Parathyroid adenoma (tissue), 2 donors: ENCODE results near the gene PAX7.

Experiments
- H2AFZ ChIP-seq: fragments of 300-600 bp; sonication (generic); one replicate; pipeline ENCODE4 v1.7.0; 2017; ENCODE audit warnings: antibody characterized with exemption, mild to moderate bottlenecking
- H3K27ac ChIP-seq: fragments of 300-600 bp; sonication (generic); one replicate; pipeline ENCODE4 v1.7.0; 2017
- H3K27me3 ChIP-seq: fragments of 300-600 bp; sonication (generic); one replicate; pipeline ENCODE4 v1.7.0; 2017; ENCODE audit warnings: low read length; ENCODE audit not compliant: control insufficient read depth, insufficient read depth
- H3K36me3 ChIP-seq: fragments of 300-600 bp; sonication (generic); one replicate; pipeline ENCODE4 v1.7.0; 2017; ENCODE audit warnings: low read length; ENCODE audit not compliant: control insufficient read depth, insufficient read depth
- H3K4me1 ChIP-seq: fragments of 300-600 bp; sonication (generic); one replicate; pipeline ENCODE4 v1.7.0; 2017; ENCODE audit warnings: control low read depth
- H3K4me2 ChIP-seq: fragments of 300-600 bp; sonication (generic); one replicate; pipeline ENCODE4 v1.7.0; 2017; ENCODE audit warnings: low read length
- H3K4me3 ChIP-seq: fragments of 300-600 bp; sonication (generic); one replicate; pipeline ENCODE4 v1.7.0; 2017; ENCODE audit warnings: low read depth, low read length
- H3K79me2 ChIP-seq: fragments of 300-600 bp; sonication (generic); one replicate; pipeline ENCODE4 v1.7.0; 2017; ENCODE audit warnings: control low read depth
- H3K9ac ChIP-seq: fragments of 300-600 bp; sonication (generic); one replicate; pipeline ENCODE4 v1.7.0; 2017; ENCODE audit warnings: mild to moderate bottlenecking
- H3K9me3 ChIP-seq: fragments of 300-600 bp; sonication (generic); one replicate; pipeline ENCODE4 v1.7.0; 2017; ENCODE audit warnings: low read length; ENCODE audit not compliant: control insufficient read depth
- TF ChIP-seq, protein P1 (sequence below): fragments of 300-600 bp; sonication (generic); IDR thresholded peaks from one replicate; pipeline ENCODE4 v1.7.0; 2017; ENCODE audit warnings: antibody characterized with exemption, mild to moderate bottlenecking
- donor health status: primary hyperparathyroidism.

The PAX7 gene

DNA sequence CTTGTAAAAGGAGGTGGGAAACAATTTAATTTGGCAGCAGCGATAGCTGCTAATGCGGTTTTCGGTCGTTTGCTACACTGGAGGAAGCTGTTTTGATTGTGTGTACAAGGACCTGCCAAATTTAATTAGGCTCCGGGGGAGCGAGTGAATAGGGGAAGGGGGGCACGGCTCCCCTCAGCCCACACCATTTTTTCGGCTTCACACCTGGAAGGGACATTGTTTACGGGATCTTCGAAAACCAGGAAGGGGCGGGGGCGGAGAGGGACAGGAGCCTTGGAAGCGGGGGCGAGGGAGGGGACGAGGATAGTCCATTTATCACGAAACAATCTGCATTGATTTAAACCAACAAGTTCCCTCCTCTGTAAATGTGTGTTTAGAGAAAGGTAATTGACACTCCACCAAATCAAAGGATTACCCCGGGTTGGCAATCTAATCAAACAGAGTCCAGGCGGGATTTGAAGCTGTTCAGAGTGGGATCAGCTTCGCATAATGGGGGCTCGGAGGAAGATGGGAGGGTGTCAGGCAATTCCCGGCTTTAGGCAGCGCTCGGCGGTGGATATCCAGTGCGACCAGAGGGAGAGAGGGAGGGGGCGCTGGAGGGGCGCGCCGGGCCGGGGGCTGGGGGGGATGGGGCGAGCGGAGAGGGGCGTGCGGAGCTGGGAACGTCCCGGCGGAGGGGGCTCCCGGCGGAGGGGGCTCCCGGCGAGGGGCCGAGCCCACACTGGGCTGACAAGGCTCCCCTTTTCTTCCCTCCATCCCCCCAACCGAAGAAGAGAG is 9.8 kb downstream of the PAX7 start:
- no peak overlapping the region for H3K4me2 ChIP-seq
- H2AFZ ChIP-seq: no peak overlapping the region
- no peaks in the 10 kb centered on the region for H3K79me2 ChIP-seq
- H3K9ac ChIP-seq: no peak overlapping the region
- no peak overlapping the region for H3K4me3 ChIP-seq
- H3K4me1 ChIP-seq: no peaks in the 10 kb centered on the region
- H3K27me3 ChIP-seq: peaks cover 28% of the 10 kb centered on the region
- H3K9me3 ChIP-seq: no peaks in the 10 kb centered on the region
- TF ChIP-seq, protein P1, sequence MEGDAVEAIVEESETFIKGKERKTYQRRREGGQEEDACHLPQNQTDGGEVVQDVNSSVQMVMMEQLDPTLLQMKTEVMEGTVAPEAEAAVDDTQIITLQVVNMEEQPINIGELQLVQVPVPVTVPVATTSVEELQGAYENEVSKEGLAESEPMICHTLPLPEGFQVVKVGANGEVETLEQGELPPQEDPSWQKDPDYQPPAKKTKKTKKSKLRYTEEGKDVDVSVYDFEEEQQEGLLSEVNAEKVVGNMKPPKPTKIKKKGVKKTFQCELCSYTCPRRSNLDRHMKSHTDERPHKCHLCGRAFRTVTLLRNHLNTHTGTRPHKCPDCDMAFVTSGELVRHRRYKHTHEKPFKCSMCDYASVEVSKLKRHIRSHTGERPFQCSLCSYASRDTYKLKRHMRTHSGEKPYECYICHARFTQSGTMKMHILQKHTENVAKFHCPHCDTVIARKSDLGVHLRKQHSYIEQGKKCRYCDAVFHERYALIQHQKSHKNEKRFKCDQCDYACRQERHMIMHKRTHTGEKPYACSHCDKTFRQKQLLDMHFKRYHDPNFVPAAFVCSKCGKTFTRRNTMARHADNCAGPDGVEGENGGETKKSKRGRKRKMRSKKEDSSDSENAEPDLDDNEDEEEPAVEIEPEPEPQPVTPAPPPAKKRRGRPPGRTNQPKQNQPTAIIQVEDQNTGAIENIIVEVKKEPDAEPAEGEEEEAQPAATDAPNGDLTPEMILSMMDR: no peak
- no peaks in the 10 kb centered on the region for H3K36me3 ChIP-seq
- no peak overlapping the region for H3K27ac ChIP-seq

DNA sequence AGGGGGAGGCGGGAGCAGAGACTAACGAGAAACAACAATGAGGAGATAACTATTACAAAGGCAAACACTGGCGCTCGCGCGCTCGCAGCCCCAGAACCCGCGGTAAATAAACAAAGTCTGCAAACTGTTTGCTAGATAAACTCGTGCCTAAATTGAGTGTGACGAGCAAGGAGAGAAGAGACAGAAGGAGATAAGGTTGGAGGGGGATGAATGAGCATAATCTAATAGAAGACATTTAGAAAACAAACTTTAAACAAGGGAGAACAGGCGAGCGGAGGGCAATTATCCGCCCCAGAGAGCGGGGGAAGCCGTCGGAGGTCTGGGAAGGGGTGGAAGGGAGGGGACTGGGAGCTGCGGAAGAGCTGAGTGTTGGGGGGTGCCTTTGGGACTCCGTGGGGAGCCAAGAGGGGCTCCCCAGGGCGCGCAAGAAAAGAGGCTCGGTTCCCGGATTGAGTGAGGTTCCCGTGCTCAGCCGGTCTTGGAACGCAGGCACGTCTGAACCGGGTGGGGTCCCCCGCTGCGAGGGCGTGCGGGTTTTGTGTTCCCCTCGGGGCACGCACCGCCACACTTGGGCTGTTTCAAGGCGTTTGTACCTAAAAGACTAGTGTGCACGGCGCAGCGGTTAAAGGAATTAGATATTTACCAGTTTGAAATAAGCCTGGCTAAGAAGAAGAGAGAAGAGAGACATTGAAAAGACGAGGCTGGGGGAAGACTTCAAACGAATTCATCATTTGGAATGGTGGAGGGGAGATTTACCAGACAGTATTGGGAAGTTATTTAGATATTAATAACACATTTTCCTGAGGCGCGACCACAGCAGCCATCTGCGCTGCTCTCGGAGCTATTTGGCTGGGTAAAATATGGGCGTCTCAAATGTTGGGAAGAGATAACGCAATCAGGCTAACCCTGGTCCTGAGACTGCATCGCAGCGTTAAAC is 10.6 kb downstream of the PAX7 start:
- H3K4me2 ChIP-seq: no peak overlapping the region
- H3K4me3 ChIP-seq: no peak overlapping the region
- H3K79me2 ChIP-seq: no peaks in the 10 kb centered on the region
- no peaks in the 10 kb centered on the region for H3K4me1 ChIP-seq
- H3K27me3 ChIP-seq: peaks cover 36% of the 10 kb centered on the region
- H3K27ac ChIP-seq: no peak overlapping the region
- H3K9ac ChIP-seq: no peak overlapping the region
- TF ChIP-seq, protein P1: no peak
- no peaks in the 10 kb centered on the region for H3K9me3 ChIP-seq
- H2AFZ ChIP-seq: no peak overlapping the region
- no peaks in the 10 kb centered on the region for H3K36me3 ChIP-seq

DNA sequence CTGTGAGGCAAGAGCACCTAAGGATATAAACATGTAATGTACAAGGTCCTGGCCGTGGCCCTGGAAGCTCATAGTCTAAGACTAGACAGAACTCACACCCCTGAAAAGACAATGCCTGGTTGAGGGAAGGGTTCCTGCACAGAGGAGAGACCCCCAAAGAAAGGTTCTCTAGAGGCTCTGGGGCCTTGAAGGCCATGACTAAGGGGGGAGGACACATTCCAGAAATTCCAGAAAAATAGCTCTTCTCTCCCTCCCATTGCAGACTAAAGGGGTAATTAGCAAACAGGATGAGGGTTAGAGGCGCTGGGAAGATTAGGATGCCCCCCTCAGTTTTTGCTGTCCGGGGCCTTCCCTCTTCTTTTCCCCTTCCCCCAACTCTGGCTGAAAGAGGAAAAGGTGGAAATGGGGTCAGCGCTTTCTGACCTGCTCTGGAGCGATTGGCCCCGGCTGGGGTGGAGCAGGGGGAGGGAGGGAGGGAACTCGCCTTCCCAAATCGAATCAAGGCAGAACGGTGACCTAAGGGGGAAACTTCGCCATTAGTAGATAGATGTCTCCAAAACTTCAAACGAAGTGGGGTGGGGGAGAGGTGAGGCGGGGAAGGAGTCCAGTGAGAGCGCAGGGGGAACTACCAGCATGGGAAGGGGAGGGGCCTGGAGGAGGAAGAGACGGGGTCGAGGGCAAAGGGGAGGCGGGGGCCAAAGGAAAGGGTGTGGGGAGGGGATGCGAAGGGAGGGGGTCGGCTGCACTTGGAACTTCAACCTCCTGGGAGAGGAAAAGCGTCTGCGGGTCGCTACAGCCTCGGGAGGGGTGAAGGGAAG is 11.8 kb downstream of the PAX7 start:
- no peaks in the 10 kb centered on the region for H3K79me2 ChIP-seq
- no peak overlapping the region for H3K9ac ChIP-seq
- no peak overlapping the region for H3K27ac ChIP-seq
- H3K27me3 ChIP-seq: peaks cover 31% of the 10 kb centered on the region
- H3K4me2 ChIP-seq: no peak overlapping the region
- TF ChIP-seq, protein P1: no peak
- H3K4me3 ChIP-seq: no peak overlapping the region
- no peaks in the 10 kb centered on the region for H3K9me3 ChIP-seq
- no peak overlapping the region for H2AFZ ChIP-seq
- no peaks in the 10 kb centered on the region for H3K4me1 ChIP-seq
- H3K36me3 ChIP-seq: no peaks in the 10 kb centered on the region

DNA sequence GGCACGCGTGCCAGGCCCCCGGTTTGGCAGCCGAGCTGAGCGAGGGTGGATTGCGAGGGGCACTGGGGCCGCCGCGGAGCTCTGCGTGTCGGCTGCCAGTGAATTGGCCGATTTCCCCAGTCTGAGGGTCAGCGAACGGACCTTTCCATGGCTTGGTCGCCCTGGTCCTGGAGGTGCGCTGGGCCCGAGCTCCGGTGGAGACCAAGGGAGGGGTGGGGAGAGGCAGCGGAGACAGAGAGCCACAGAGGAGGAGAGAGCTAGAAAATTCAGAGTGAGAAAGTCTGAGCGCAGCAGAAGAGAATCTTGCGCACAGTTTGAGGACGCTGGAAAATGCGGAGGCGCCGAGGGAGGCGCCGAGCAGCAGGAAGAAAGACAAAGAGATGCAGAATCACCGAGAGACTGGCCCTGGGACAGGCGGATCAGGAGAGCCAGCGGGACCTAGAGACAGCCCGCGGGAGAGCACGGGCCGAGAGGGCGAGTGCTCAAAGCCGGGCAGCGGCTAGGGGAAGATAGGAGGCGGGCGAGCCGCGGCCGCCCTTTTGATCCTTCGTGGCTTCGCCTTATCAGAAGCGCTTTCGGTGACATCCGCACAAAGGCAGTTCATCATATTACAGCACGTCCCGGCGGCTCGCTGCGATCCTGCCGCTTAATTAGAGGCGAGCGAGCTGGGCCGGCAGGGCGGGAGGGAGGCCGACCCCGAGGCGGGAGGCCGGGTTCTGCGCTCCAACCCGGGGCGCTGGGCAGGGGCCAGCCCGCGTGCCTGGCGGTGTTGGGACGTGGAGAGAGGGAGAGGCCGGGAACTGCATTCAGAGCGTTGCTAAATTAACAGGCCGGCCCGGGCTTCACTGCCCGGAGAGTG is 12.7 kb downstream of the PAX7 start:
- peaks cover 28% of the 10 kb centered on the region for H3K27me3 ChIP-seq
- H3K79me2 ChIP-seq: no peaks in the 10 kb centered on the region
- H3K4me2 ChIP-seq: peak overlapping the region; percentile 38
- H3K4me1 ChIP-seq: no peaks in the 10 kb centered on the region
- H2AFZ ChIP-seq: no peak overlapping the region
- no peak overlapping the region for H3K4me3 ChIP-seq
- no peak overlapping the region for H3K9ac ChIP-seq
- H3K36me3 ChIP-seq: no peaks in the 10 kb centered on the region
- no peaks in the 10 kb centered on the region for H3K9me3 ChIP-seq
- TF ChIP-seq, protein P1: no peak
- H3K27ac ChIP-seq: no peak overlapping the region
